ENCODE results near the gene FAM171A2. TPM values are rescaled to one million over a fixed set of nuclear protein-coding genes. Genes with fewer than 3 reads are reported as not detected.

The FAM171A2 gene
- total and polyA plus RNA-seq, 2 donors (not counting 1 experiment from before 2014, with no cell fraction given): 0.18 to 0.69 TPM

GRCh38 chr17:44321246-44322120 is 42.2 kb downstream of the FAM171A2 start:
- Mint-ChIP-seq H3K4me3 (no peak overlapping the region), H3K27ac (no peak overlapping the region), H3K4me1 (peaks cover 23% of the 10 kb centered on the region), H3K27me3 (peaks cover 9% of the 10 kb centered on the region), H3K9me3 (ENCODE audit: insufficient read depth) (peaks cover 5% of the 10 kb centered on the region)
- Histone ChIP-seq H3K4me1 (ENCODE audit: control insufficient read depth in 2 of 2, insufficient read depth in 2 of 2, low read length in 2 of 2) (peaks cover 7 to 24% of the 10 kb centered on the region in 2 donors), H3K27me3 (replicated peaks in 1 of 4; ENCODE audit: control extremely low read depth in 1 of 4, control insufficient read depth in 3 of 4, insufficient read depth in 4 of 4, low read length in 3 of 4) (peaks cover 0 to 13% (median 3%) of the 10 kb centered on the region in 4 experiments), H3K9me3 (ENCODE audit: control extremely low read depth in 1 of 3, control insufficient read depth in 2 of 3, insufficient read depth in 1 of 3, low read length in 2 of 3) (peaks cover 0 to 3% (median 0%) of the 10 kb centered on the region in 3 donors), H3K4me2 (replicated peaks; ENCODE audit: low read depth, low read length, poor library complexity, severe bottlenecking) (no peak overlapping the region), H3K4me3 (ENCODE audit: control extremely low read depth in 1 of 5, extremely low read depth in 1 of 5, insufficient read depth in 1 of 5, low read depth in 2 of 5, low read length in 4 of 5) (no peak overlapping the region), H4K20me1 (ENCODE audit: control insufficient read depth, insufficient read depth, low read length, poor library complexity, severe bottlenecking) (peaks cover 12% of the 10 kb centered on the region), H3K9ac (ENCODE audit: low read length) (no peak overlapping the region), H3K27ac (ENCODE audit: low read length in 2 of 2) (no peak overlapping the region), H2AFZ (ENCODE audit: insufficient read depth, low read depth, low read length, poor library complexity, severe bottlenecking) (no peak overlapping the region), H3K79me2 (ENCODE audit: control insufficient read depth, insufficient read depth, low read length) (peaks cover 11% of the 10 kb centered on the region), H3K36me3 (replicated peaks in 1 of 2; ENCODE audit: control extremely low read depth in 1 of 2, control insufficient read depth in 1 of 2, extremely low read depth in 1 of 2, insufficient read depth in 2 of 2, low read length in 1 of 2) (peaks cover 0 to 32% of the 10 kb centered on the region in 2 experiments)
- POLR2A ChIA-PET: no interaction called here
- ATAC-seq (ENCODE audit: low read depth): no peak
- intact Hi-C loops (cut with micrococcal nuclease): no loop called here
- TF ChIP-seq EZH2 (IDR thresholded peaks at IDR 0.05; ENCODE audit: borderline replicate concordance, insufficient read depth, low read depth, low read length, poor library complexity, severe bottlenecking) (no peak), CTCF (IDR thresholded peaks at IDR 0.05) (no peak)
- CTCF ChIA-PET: interaction anchor here (0.8 to 2.4 kb wide), 3 partner anchors 24 to 111 kb away, joined by 3 to 8 read pairs (median 7); partner anchors contain the start of gene GRN
- over 99% methylated on average over 11 of the region's 21 CpGs for WGBS (ENCODE audit: insufficient coverage)
- DNase-seq: no peak

GRCh38 chr17:44320066-44320465 is 43.6 kb downstream of the FAM171A2 start:
- DNase-seq (no peak), ATAC-seq (ENCODE audit: low read depth) (no peak)
- WGBS (ENCODE audit: insufficient coverage): 94% methylated on average over 17 of the region's 18 CpGs
- Histone ChIP-seq H3K9ac (ENCODE audit: low read length) (no peak overlapping the region), H4K20me1 (ENCODE audit: control insufficient read depth, insufficient read depth, low read length, poor library complexity, severe bottlenecking) (peaks cover 12% of the 10 kb centered on the region), H3K4me1 (ENCODE audit: control insufficient read depth in 2 of 2, insufficient read depth in 2 of 2, low read length in 2 of 2) (peaks cover 19 to 26% of the 10 kb centered on the region in 2 donors), H3K79me2 (ENCODE audit: control insufficient read depth, insufficient read depth, low read length) (peaks cover 11% of the 10 kb centered on the region), H2AFZ (ENCODE audit: insufficient read depth, low read depth, low read length, poor library complexity, severe bottlenecking) (no peak overlapping the region), H3K27me3 (replicated peaks in 1 of 4; ENCODE audit: control extremely low read depth in 1 of 4, control insufficient read depth in 3 of 4, insufficient read depth in 4 of 4, low read length in 3 of 4) (peaks cover 0 to 25% (median 13%) of the 10 kb centered on the region in 4 experiments), H3K36me3 (replicated peaks in 1 of 2; ENCODE audit: control extremely low read depth in 1 of 2, control insufficient read depth in 1 of 2, extremely low read depth in 1 of 2, insufficient read depth in 2 of 2, low read length in 1 of 2) (peaks cover 0 to 32% of the 10 kb centered on the region in 2 experiments), H3K27ac (ENCODE audit: low read length in 2 of 2) (no peak overlapping the region), H3K4me3 (ENCODE audit: control extremely low read depth in 1 of 5, extremely low read depth in 1 of 5, insufficient read depth in 1 of 5, low read depth in 2 of 5, low read length in 4 of 5) (no peak overlapping the region), H3K4me2 (replicated peaks; ENCODE audit: low read depth, low read length, poor library complexity, severe bottlenecking) (no peak overlapping the region), H3K9me3 (ENCODE audit: control extremely low read depth in 1 of 3, control insufficient read depth in 2 of 3, insufficient read depth in 1 of 3, low read length in 2 of 3) (peaks cover 0 to 11% (median 0%) of the 10 kb centered on the region in 3 donors)
- TF ChIP-seq CTCF (IDR thresholded peaks at IDR 0.05) (no peak), EZH2 (IDR thresholded peaks at IDR 0.05; ENCODE audit: borderline replicate concordance, insufficient read depth, low read depth, low read length, poor library complexity, severe bottlenecking) (no peak)
- peaks cover 5% of the 10 kb centered on the region for H3K9me3 Mint-ChIP-seq (ENCODE audit: insufficient read depth)
- intact Hi-C loops (cut with micrococcal nuclease): no loop called here
- H3K27ac Mint-ChIP-seq: no peak overlapping the region
- peaks cover 26% of the 10 kb centered on the region for H3K4me1 Mint-ChIP-seq
- peaks cover 19% of the 10 kb centered on the region for H3K27me3 Mint-ChIP-seq
- CTCF ChIA-PET: interaction anchor here (0.6 to 7.3 kb wide), 5 partner anchors 34 to 109 kb away, joined by 3 to 38 read pairs (median 4); no protein-coding TSS in a partner anchor
- POLR2A ChIA-PET: interaction anchor here (1.3 kb wide), 1 partner anchor 100 kb away, joined by 5 read pairs; no protein-coding TSS in a partner anchor
- no peak overlapping the region for H3K4me3 Mint-ChIP-seq
